HepG2 (cell line): ENCODE measurements around the gene KRT77. TPM values are rescaled to one million over a fixed set of nuclear protein-coding genes. Genes with fewer than 3 reads are reported as not detected.

Experiments used
- ATAC-seq: fragments of 200-7000 bp; cut with Tn5 transposase; 3 replicates; pipeline ENCODE4 v1.9.1; 2020; ENCODE audit warnings: mild to moderate bottlenecking, moderate library complexity
- BruUV-seq: library from RNA; stranded (reverse); fragments of 400-500 nt; replicated peaks from 2 replicates; lab custom pipeline; 2021; lab: Mats Ljungman, UMichigan
- CTCF ChIA-PET: fragments of 300-600 bp; formaldehyde crosslinking; extraction: SDS; loops from one replicate; lab custom pipeline; 2021; ENCODE audit warnings: low total read pairs, inconsistent platforms, low intra/inter-chr PET ratio; lab: Yijun Ruan, JAX
- POLR2A ChIA-PET: fragments of 350-600 bp; sonication (Branson Sonifier 250); formaldehyde crosslinking; loops from one replicate; lab custom pipeline; 2020; ENCODE audit warnings: antibody characterized with exemption, inconsistent platforms; lab: Yijun Ruan, JAX
- DNase-seq: peaks from one replicate; pipeline ENCODE4 v3.0.0-alpha.2; 2015; ENCODE audit warnings: low spot score
- FAIRE-seq: peaks from 3 replicates; lab custom pipeline; 2011; peaks lifted over from hg19 to GRCh38; lab: Jason Lieb, UNC
- H2AFZ ChIP-seq: one replicate; pipeline ENCODE4 v1.6.1; 2011; ENCODE audit warnings: low read length, inconsistent platforms
- H3K27ac ChIP-seq: fragments of 300-600 bp; 3 replicates; pipeline ENCODE4 v1.8.0; 2011; ENCODE audit warnings: mixed run types, mild to moderate bottlenecking, mixed read lengths, low read length, inconsistent platforms; ENCODE audit not compliant: insufficient read depth; ENCODE audit errors: extremely low read length
- H3K27me3 ChIP-seq, 2 experiments: fragments of 200-600 bp in 1 of 2; 2 replicates in 1 of 2; 3 replicates in 1 of 2; pipeline versions ENCODE4 v1.6.0 to v1.8.0; 2011; ENCODE audit warnings: low read length in 2 of 2, mild to moderate bottlenecking in 2 of 2, moderate library complexity in 2 of 2, inconsistent platforms in 1 of 2; ENCODE audit not compliant: insufficient read depth in 2 of 2, control insufficient read depth in 1 of 2
- H3K36me3 ChIP-seq, 2 experiments: fragments of 200-600 bp in 1 of 2; replicated peaks in 1 of 2; 2 replicates in 1 of 2; 3 replicates in 1 of 2; pipeline versions ENCODE4 v1.5.1 to v1.8.0; 2011; ENCODE audit warnings: low read length in 2 of 2, inconsistent platforms in 1 of 2; ENCODE audit not compliant: insufficient read depth in 2 of 2, control insufficient read depth in 1 of 2
- H3K4me1 ChIP-seq: 2 replicates; pipeline ENCODE4 v1.5.1; 2012; ENCODE audit warnings: low read length, inconsistent platforms; ENCODE audit not compliant: insufficient read depth
- H3K4me2 ChIP-seq: 2 replicates; pipeline ENCODE4 v1.6.0; 2011; ENCODE audit warnings: low read depth, low read length, inconsistent platforms
- H3K4me3 ChIP-seq, 3 experiments: fragments of 200-600 bp in 1 of 3; sonication (generic), shearing (Covaris generic) in 1 of 3; replicated peaks in 1 of 3; 2 replicates each; pipeline ENCODE4 v1.5.1; 2011 to 2016; ENCODE audit warnings: low read length in 3 of 3, inconsistent platforms in 2 of 3, low read depth in 2 of 3, mild to moderate bottlenecking in 2 of 3, control low read depth in 1 of 3, mixed read lengths in 1 of 3; ENCODE audit not compliant: insufficient read depth in 1 of 3
- H3K79me2 ChIP-seq: one replicate; pipeline ENCODE4 v1.6.1; 2011; ENCODE audit warnings: low read length, inconsistent platforms; ENCODE audit not compliant: insufficient read depth
- H3K9ac ChIP-seq: 2 replicates; pipeline ENCODE4 v1.6.0; 2011; ENCODE audit warnings: mild to moderate bottlenecking, low read depth, low read length, inconsistent platforms; ENCODE audit not compliant: insufficient read depth
- H3K9me3 ChIP-seq: 2 replicates; pipeline ENCODE4 v1.5.1; 2012; ENCODE audit warnings: mild to moderate bottlenecking, low read length
- H4K20me1 ChIP-seq: 2 replicates; pipeline ENCODE4 v1.6.0; 2011; ENCODE audit warnings: inconsistent platforms, mild to moderate bottlenecking, low read length, moderate library complexity; ENCODE audit not compliant: insufficient read depth
- AHR ChIP-seq: IDR thresholded peaks from 2 replicates; pipeline ENCODE4 v1.6.1; 2018; ENCODE audit warnings: missing genetic modification reagents, missing compliant biosample characterization
- ESRRA ChIP-seq: sonication (generic); formaldehyde crosslinking; IDR thresholded peaks from 2 replicates; pipeline ENCODE4 v1.5.1; 2020; ENCODE audit warnings: mild to moderate bottlenecking, low read depth, missing genetic modification reagents
- FUBP1 ChIP-seq: sonication (generic); formaldehyde crosslinking; IDR thresholded peaks from 2 replicates; pipeline ENCODE4 v1.5.1; 2020; ENCODE audit warnings: missing genetic modification reagents, mild to moderate bottlenecking, borderline replicate concordance
- HDAC1 ChIP-seq: sonication (generic); formaldehyde crosslinking; IDR thresholded peaks from 2 replicates; pipeline ENCODE4 v1.5.1; 2020; ENCODE audit warnings: mild to moderate bottlenecking, missing genetic modification reagents
- HNRNPK ChIP-seq: fragments of 200-400 bp; formaldehyde crosslinking; IDR thresholded peaks from 2 replicates; pipeline ENCODE4 v1.6.1; 2018; ENCODE audit warnings: low read length, low read depth, moderate library complexity, mild to moderate bottlenecking; ENCODE audit not compliant: poor library complexity, severe bottlenecking
- HOXA3 ChIP-seq: sonication (generic); formaldehyde crosslinking; IDR thresholded peaks from 2 replicates; pipeline ENCODE4 v1.5.0; 2020; ENCODE audit warnings: missing genetic modification reagents
- MAZ ChIP-seq, 2 experiments: sonication (generic) in 1 of 2; formaldehyde crosslinking in 1 of 2; IDR thresholded peaks; 2 replicates each; pipeline versions ENCODE4 v1.5.0 to v1.6.1; 2012 to 2020; ENCODE audit warnings: low read depth in 2 of 2, mild to moderate bottlenecking in 2 of 2, borderline replicate concordance in 1 of 2, improper control_type of control experiment in 1 of 2, low read length in 1 of 2, missing genetic modification reagents in 1 of 2, moderate library complexity in 1 of 2
- NFIB ChIP-seq: sonication (generic); formaldehyde crosslinking; IDR thresholded peaks from 2 replicates; pipeline ENCODE4 v1.9.0; 2021; ENCODE audit warnings: missing genetic modification reagents, mild to moderate bottlenecking, borderline replicate concordance
- PRDM10 ChIP-seq: sonication (generic); formaldehyde crosslinking; IDR thresholded peaks from 2 replicates; pipeline ENCODE4 v1.4.0; 2020; ENCODE audit warnings: low read depth, missing genetic modification reagents
- REL ChIP-seq: sonication (generic); formaldehyde crosslinking; conservative IDR thresholded peaks from 2 replicates; pipeline ENCODE4 v1.8.0; 2022; ENCODE audit warnings: mild to moderate bottlenecking, missing genetic modification reagents, moderate library complexity
- SAFB2 ChIP-seq: sonication (generic); formaldehyde crosslinking; IDR thresholded peaks from 2 replicates; pipeline ENCODE4 v1.5.1; 2020; ENCODE audit warnings: missing genetic modification reagents, low read depth, mild to moderate bottlenecking, borderline replicate concordance
- TFE3 ChIP-seq: IDR thresholded peaks from 2 replicates; pipeline ENCODE4 v1.6.1; 2016
- TSC22D2 ChIP-seq: sonication (generic); formaldehyde crosslinking; IDR thresholded peaks from 2 replicates; pipeline ENCODE4 v1.5.1; 2020; ENCODE audit warnings: missing genetic modification reagents, mild to moderate bottlenecking, borderline replicate concordance
- ZNF337 ChIP-seq: sonication (generic); formaldehyde crosslinking; IDR thresholded peaks from 2 replicates; pipeline ENCODE4 v1.5.1; 2020; ENCODE audit warnings: missing genetic modification reagents, low read depth, mild to moderate bottlenecking, borderline replicate concordance
- ZSCAN12 ChIP-seq: sonication (generic); formaldehyde crosslinking; IDR thresholded peaks from 2 replicates; pipeline ENCODE4 v1.9.0; 2021; ENCODE audit warnings: mild to moderate bottlenecking, missing genetic modification reagents
- WGBS: methylation state at CpG from one replicate; pipeline ENCODE4 v1.1.6; 2017; ENCODE audit warnings: low lambda C conversion rate; 5-methylcytosine and 5-hydroxymethylcytosine counted together
- in situ Hi-C: cut with HindIII; loops from 2 replicates; pipeline ENCODE4 v1.10.0; 2017; ENCODE audit warnings: low pct_unique_long_range_greater_than_20kb; ENCODE audit not compliant: extremely low pct_ligation_motif_present
- intact Hi-C: fragments of 100-400 bp; cut with micrococcal nuclease; formaldehyde crosslinking; loops from one replicate; pipeline ENCODE4 v1.10.0; 2022; ENCODE audit not compliant: unreplicated experiment
- polyA plus RNA-seq, 8 experiments: library from polyadenylated mRNA; depleted of rRNA in 3 of 8; stranded (reverse) in 7 of 8; unstranded in 1 of 8; fragments of >200 nt; fragmentation: Illumina TruSeq in 4 of 8; extraction: Trizol in 4 of 8; gene quantifications; 2 replicates each; pipeline versions ENCODE4 v1.2.1 to v1.2.3, GENCODE V29; 2011 to 2016; ENCODE audit warnings: low read depth in 4 of 8, missing spikeins in 1 of 8, mixed read lengths in 1 of 8; ENCODE audit not compliant: insufficient read depth in 1 of 8
- total RNA-seq, 5 experiments: library from RNA; depleted of rRNA; stranded (reverse); fragments of >200 nt; fragmentation: Illumina TruSeq; extraction: Trizol; gene quantifications; 2 replicates each; pipeline ENCODE4 v1.2.3, GENCODE V29; 2016; ENCODE audit warnings: low read depth in 1 of 5

The KRT77 gene
- total and polyA plus RNA-seq, 2 of the 13 experiments (the other 11 are each of a cell fraction or from before 2014, with no cell fraction given), result not detected

- TF ChIP-seq MAZ (IDR thresholded peaks at IDR 0.05; ENCODE audit: borderline replicate concordance, low read depth, low read length), result no peak
- no peak for TF ChIP-seq MAZ (CRISPR knock-in tag; IDR thresholded peaks at IDR 0.05; ENCODE audit: low read depth)
- no peak for TF ChIP-seq NFIB (CRISPR knock-in tag)
- no peak for TF ChIP-seq REL (CRISPR knock-in tag)
- TF ChIP-seq ZSCAN12, result no peak
- TF ChIP-seq SAFB2 (CRISPR knock-in tag), result no peak
These were observed 20.3 kb downstream of the KRT77 start (continued) for GRCh38 chr12:52682938-52683574.

GRCh38 chr12:52682381-52682660 lies 21.0 kb downstream of the KRT77 start:
- ATAC-seq (no peak), FAIRE-seq (no peak), DNase-seq (no peak)
- Histone ChIP-seq H2AFZ (no peak overlapping the region), H3K27ac (no peak overlapping the region), H3K27me3 (peaks cover 4 to 38% of the 10 kb centered on the region in 2 experiments; a peak in 3 of 5 replicates), H3K4me2 (no peak overlapping the region), H3K9ac (no peak overlapping the region), H3K9me3 (no peaks in the 10 kb centered on the region), H4K20me1 (no peaks in the 10 kb centered on the region), H3K4me3 (no peak overlapping the region), H3K79me2 (no peaks in the 10 kb centered on the region), H3K36me3 (no peaks in the 10 kb centered on the region), H3K4me1 (no peaks in the 10 kb centered on the region)
- intact Hi-C loops (no loop called here), in situ Hi-C loops (loop anchor here (25.0 kb wide), 1 partner anchor 305 kb away; no protein-coding TSS in a partner anchor)
- BruUV-seq, result no TSS peak
- POLR2A ChIA-PET, result no interaction called here
- 3% methylated on average over 2 of the region's 2 CpGs for WGBS
- CTCF ChIA-PET, result no interaction called here
- TF ChIP-seq TFE3 (CRISPR knock-in tag), result no peak
- no peak for TF ChIP-seq PRDM10 (CRISPR knock-in tag)
- no peak for TF ChIP-seq ESRRA
- no peak for TF ChIP-seq TSC22D2 (CRISPR knock-in tag)
- TF ChIP-seq AHR (CRISPR knock-in tag), result no peak
- no peak for TF ChIP-seq MAZ (IDR thresholded peaks at IDR 0.05; ENCODE audit: borderline replicate concordance, low read depth, low read length)
- no peak for TF ChIP-seq MAZ (CRISPR knock-in tag; IDR thresholded peaks at IDR 0.05; ENCODE audit: low read depth)
- no peak for TF ChIP-seq HNRNPK
- no peak for TF ChIP-seq ZNF337 (CRISPR knock-in tag)
- TF ChIP-seq HOXA3 (CRISPR knock-in tag), result no peak
- TF ChIP-seq HDAC1 (CRISPR knock-in tag), result no peak
- TF ChIP-seq FUBP1 (CRISPR knock-in tag), result no peak
